GM21717 (cell line): ENCODE results near the gene YAE1.
A peak's percentile ranks its signal among the peaks of the same experiment; 100 is the strongest.
"Not testable (repeated sequence)": the region's sequence is repeated elsewhere in the genome, so short reads cannot be mapped to it uniquely, and the experiment has no call there.

Source experiments
- ATAC-seq: cut with Tn5 transposase; IDR thresholded peaks from one replicate; pipeline ENCODE4 v1.9.1; 2021; ENCODE audit warnings: mild to moderate bottlenecking, moderate library complexity; ENCODE audit not compliant: unreplicated experiment

The YAE1 gene, protein sequence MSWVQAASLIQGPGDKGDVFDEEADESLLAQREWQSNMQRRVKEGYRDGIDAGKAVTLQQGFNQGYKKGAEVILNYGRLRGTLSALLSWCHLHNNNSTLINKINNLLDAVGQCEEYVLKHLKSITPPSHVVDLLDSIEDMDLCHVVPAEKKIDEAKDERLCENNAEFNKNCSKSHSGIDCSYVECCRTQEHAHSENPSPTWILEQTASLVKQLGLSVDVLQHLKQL

GRCh38 chr7:39566023-39566921 is at the start of gene YAE1:
YAE1 (plus strand) TSS chr7:39566404; CDS start chr7:39566419, 15 bp downstream.
- peak; percentile 99 for ATAC-seq

DNA sequence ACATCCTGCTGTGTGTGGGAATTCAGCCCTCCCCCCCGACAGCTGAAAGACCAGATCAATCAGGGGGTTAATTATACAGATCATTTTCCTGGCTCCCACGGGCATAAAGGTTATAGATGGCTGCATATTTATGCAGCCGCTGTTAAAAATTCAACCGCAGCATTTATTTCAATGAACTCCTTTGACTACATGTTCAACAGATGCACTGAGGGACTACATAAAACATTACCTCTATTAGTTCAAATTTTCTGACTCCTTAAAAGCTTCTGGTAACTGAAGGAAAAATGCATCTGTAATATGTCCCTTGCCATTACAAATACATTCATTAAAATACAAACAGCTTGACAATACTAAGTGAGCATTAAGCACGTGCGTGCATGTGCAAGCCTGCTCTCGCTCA is 49.7 kb upstream of the YAE1 start:
- no peak for ATAC-seq

DNA sequence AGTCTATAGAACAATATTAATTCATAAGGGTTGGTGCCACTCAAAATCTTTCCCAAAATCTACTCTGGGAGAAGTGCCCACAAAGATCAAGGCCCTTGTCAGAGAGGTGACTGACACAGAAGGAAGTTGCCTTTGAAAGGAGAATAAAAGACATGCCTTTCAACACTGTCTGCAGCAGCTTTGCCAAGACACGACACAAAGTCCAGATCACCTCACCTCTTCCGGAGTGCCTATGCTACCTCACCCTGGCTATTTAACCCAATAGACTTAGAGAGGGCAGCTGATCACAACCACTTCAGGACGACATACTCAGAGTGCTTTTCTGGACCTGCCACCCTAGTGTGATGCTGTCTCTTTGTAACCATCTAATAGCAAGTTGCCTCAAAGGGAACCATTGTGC is 49.0 kb upstream of the YAE1 start:
- ATAC-seq, result no peak

DNA sequence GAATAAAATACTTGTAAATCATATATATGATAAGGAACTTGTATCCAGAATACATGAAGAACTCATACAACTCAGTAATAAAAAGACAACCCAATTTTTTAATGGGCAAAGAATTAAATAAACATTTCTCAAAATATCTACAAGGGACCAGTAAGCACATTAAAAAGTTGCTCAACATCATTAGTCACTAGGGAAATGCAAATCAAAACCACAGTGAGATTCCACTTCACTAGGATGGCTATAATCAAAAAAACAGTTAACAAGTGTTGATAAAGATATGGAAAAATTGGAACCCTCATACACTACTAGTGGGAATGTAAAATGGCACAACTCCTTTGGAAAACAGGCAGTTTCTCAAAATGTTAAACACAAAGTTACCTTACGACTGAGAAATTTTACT is 40.3 kb upstream of the YAE1 start:
- no peak for ATAC-seq

- no peak for ATAC-seq
These were observed 39.5 kb upstream of the YAE1 start for GRCh38 chr7:39526666-39527065.

- no peak for ATAC-seq
These were observed 38.9 kb upstream of the YAE1 start for GRCh38 chr7:39527296-39527695.

DNA sequence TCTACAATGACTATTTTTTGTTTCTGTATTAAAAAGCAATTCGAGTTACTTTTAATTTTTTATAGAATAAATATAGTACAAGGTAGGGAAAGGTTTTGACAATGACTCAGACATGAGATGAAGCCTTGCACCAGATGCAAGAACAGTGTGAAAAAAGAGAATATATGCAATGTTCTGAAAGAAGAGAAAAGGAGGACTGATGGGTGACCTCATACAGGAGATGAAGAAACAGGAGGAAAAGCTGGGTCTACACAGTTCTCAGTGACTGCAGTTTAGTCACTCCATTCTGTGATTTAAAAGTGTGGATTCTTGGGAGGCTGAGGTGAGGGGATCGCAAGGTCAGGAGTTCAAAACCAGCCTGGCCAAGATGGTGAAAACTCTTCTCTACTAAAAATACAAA is 38.3 kb upstream of the YAE1 start:
- ATAC-seq, result no peak

DNA sequence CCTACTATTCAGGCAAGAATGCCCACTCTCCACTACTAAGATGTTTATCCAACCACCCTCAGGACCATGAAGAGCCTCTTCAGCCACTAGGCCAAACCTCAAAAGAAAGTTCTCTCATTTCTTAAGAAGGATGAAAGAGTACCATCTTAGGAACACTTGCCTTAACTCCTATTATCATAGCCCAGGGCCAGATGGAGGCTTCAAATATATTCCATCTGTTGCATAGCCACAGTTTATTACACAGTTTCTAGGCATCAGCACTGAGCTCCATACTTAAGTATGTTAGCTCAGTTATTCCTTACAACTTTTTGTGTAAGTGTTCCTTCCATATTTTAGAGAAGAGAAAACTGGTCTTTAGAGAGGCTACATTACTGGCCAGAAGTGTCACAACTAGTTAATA is 37.4 kb upstream of the YAE1 start:
- no peak for ATAC-seq

DNA sequence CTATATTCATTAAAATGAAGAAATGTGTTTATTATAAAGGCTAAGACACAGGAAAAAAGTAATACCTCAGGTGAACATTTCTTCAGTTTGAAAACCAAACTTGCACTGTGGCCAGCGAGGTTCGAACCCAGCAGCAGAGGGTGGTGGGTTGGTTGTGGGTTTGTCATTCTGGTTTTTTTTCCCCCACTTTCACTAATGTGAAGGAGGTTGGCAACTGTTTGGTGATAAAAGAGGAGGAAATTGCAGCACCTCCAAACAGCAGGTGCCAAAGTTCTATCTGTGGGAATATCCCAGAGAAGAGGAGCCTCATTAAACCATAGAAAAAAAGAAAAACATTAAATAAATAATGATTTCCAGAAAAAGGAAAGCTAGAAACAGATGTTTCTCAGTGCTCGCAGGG is 36.6 kb upstream of the YAE1 start:
- no peak for ATAC-seq

GRCh38 chr7:39530971-39531370 is 35.2 kb upstream of the YAE1 start:
- ATAC-seq, result no peak

DNA sequence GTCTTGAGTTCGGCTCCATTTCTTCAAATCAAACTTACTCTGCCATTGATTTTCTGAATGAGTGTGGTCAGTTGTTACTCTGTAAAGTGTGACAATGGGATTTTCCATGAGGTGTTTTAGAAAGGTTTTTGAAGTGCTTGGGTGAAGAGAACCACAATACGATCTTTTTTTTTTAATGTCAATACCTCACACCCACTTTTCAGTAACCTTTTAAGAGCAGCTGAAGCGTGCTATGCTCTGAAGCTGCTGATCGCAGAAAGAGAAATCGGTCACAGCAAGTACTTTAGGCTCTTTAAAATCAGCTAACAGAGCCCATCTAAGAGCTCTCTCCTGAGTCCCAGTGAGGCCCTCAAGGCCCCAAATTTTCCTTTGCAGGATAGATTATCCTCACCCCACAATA is 34.4 kb upstream of the YAE1 start:
- no peak for ATAC-seq

- ATAC-seq, result no peak
These were observed 33.4 kb upstream of the YAE1 start for GRCh38 chr7:39532832-39533231.

DNA sequence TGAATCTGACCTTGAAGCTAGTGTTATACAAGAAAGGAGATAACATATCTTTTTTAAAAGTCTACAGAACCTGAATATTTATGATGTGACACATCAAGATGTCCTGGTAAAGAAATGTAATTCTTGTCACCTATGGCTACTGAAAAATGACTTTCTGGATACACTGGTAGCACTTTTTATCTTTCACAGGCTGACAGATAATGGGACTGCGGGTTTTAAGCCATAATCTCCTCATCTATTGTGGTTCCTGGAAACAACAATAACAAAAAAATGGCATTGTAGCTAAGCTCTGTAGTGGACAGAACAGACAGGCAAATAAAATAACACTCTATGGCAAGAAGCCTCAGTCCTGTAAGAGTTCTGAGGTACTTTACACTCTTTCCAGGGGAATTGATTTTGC is 31.6 kb upstream of the YAE1 start:
- ATAC-seq, result no peak

DNA sequence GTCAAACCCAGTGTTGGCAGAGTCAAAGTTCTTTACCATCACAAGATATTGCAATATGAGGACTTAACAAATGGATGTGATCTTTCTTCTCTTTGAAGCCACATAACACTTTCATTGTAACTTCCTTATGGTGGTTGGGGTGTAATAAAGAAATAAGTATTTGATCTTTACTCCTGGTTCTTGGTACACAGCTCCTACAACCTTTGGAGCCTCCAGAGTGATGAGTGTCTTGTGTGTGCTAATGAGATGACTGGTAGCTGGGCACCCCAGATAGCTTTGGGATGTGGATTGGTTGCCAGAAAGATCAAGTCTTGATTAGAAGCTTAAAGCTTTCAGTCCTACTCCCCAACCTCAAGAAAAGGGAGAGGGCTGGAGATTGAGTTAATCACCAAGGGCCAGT is 31.1 kb upstream of the YAE1 start:
- ATAC-seq, result no peak

DNA sequence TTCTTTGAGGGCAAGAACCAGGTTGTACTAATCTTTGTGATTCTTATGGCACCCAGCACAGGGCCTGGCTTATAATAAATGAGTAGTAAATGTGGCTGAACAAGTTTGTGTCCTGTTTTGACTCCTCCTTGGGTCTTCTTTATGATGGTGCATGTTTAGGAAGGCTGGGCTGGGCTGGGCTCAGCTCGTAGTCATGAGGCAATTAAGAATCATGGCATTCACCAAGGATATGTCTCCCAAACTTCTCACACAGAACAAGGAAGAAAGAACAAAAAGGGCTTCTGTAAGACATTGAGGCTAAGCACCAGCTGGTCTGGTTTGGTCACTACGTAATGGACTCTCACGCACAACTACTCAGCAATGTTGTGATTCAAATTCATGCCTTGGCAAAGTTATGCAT is 30.5 kb upstream of the YAE1 start:
- ATAC-seq, result no peak

GRCh38 chr7:39536951-39537350 is 29.3 kb upstream of the YAE1 start:
- no peak for ATAC-seq

DNA sequence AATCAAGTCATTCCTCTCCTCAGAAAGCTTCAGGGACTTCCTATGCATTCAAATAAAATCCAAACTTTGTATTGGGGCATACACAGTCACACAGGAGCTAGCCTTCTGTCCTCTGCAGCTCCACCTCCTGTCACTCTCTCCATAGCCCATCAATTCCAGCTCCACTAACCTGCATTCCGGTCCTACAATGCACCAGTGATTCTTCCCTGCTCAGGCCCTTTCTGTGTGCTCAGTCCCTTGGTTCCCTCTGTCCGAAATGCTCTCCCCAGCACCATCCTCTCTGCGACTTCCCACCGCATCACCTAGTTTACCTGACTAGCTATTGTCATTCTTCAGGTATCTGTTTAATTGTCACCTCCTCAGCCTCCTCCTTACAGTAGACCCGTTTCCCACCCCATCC is 26.4 kb upstream of the YAE1 start:
- ATAC-seq, result no peak

DNA sequence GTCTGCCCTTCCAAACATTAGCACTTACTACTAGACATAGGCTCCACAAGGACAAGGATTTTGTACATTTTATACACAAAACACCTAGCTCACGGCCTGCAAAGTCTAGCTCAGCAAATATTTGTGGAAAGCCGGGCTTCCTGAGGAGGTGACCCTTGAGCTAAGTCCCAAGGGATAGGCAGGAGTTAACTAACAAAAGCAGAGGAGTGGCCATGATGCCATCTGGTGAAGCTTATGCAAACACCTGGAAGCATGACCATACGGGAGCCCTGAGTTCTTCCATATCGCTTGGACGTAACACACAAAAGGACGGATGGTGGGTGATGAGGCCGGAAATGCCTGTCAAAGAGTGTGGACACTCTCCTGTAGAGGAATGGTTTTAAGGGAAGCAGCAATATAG is 25.9 kb upstream of the YAE1 start:
- no peak for ATAC-seq

GRCh38 chr7:39541511-39541910 is 24.7 kb upstream of the YAE1 start:
- ATAC-seq, result no peak

- not testable (repeated sequence) for ATAC-seq
These were observed 21.4 kb upstream of the YAE1 start for GRCh38 chr7:39544774-39545173.

GRCh38 chr7:39547336-39547735 is 18.9 kb upstream of the YAE1 start:
- ATAC-seq, result no peak

GRCh38 chr7:39550411-39550810 is 15.8 kb upstream of the YAE1 start:
- no peak for ATAC-seq
